DMS 273 treated with DMSO at 0.1 percent for 48 hours (cell line): ENCODE measurements around the gene PEX26.
"Not testable (repeated sequence)": the region's sequence is repeated elsewhere in the genome, so short reads cannot be mapped to it uniquely, and the experiment has no call there.

ENCODE experiments used
- DNase-seq: peaks from one replicate; lab custom pipeline; 2025; lab: John Stamatoyannopoulos, UW

Gene PEX26

DNA sequence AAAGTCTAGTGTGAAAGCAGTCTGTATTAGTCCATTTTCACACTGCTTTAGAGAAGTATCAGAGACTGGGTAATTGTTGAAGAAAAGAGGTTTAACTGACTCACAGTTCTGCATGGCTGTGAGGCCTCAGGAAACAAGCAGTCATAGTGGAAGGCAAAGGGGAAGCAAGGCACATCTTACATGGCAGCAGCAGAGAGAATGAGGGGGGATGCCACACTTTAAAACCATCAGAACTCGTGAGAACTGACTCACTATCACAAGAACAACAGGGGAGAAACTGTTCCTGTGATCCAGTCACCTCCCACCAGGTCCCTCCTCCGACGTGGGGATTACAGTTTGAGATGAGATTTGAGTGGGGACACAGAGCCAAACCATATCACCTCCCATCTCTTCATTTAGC is 19.0 kb downstream of the PEX26 start:
- no peak for DNase-seq

GRCh38 chr22:18100781-18101180 is 23.0 kb downstream of the PEX26 start:
- DNase-seq, result no peak

- no peak for DNase-seq
Measured at GRCh38 chr22:18101536-18101935, 23.7 kb downstream of the PEX26 start.

DNA sequence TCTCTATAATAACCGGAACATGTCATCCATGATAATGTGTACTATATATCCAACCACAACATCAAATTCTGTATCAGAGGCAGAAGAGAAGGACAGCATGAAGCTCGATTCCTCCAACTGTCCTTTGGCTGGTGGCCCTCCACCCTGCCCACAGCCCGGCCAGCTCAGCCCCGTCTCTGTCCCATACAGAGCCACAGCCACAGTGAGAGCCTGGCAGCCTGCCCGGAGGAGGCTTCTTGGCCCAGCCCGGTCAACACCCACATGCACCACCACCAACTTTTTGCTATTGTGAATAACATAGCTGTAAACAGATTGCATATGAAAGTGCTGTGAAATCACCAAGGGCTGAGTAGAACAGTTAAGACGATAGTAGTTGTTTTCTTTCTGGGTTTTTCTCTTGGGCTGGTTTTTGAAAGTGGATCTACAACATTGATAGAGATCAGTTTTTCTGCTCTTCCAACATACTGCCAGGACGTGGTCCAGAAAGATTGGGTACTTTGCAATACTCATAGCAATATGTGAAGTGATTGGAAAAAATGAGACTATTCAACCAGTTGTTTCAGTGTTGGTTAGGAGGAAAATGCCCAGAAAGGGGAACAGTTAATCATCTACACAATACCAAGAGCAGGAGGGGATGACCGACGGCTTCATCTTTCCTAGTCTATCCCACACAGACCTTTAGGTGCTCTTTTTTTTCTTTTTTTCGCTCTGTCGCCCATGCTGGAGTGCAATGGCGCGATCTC is 25.9 kb downstream of the PEX26 start:
- DNase-seq, result no peak

- no peak for DNase-seq
Measured at GRCh38 chr22:18104566-18104965, 26.8 kb downstream of the PEX26 start.

DNA sequence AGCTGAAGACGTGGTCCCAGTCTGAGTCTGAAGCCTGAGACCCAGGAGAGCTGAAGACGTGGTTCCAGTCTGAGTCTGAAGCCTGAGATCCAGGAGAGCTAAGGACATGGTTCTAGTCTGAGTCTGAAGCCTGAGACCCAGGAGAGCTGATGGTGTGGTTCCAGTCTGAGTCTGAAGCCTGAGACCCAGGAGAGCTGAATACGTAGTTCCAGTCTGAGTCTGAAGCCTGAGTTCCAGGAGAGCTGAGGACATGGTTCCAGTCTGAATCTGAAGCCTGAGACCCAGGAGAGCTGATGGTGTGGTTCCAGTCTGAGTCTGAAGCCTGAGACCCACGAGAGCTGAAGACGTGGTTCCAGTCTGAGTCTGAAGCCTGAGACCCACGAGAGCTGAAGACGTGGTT is 28.2 kb downstream of the PEX26 start:
- DNase-seq, result not testable (repeated sequence)

GRCh38 chr22:18106550-18107341 is 29.0 kb downstream of the PEX26 start:
- DNase-seq, result not testable (repeated sequence)

GRCh38 chr22:18108187-18108586 is 30.4 kb downstream of the PEX26 start:
- DNase-seq, result no peak

DNA sequence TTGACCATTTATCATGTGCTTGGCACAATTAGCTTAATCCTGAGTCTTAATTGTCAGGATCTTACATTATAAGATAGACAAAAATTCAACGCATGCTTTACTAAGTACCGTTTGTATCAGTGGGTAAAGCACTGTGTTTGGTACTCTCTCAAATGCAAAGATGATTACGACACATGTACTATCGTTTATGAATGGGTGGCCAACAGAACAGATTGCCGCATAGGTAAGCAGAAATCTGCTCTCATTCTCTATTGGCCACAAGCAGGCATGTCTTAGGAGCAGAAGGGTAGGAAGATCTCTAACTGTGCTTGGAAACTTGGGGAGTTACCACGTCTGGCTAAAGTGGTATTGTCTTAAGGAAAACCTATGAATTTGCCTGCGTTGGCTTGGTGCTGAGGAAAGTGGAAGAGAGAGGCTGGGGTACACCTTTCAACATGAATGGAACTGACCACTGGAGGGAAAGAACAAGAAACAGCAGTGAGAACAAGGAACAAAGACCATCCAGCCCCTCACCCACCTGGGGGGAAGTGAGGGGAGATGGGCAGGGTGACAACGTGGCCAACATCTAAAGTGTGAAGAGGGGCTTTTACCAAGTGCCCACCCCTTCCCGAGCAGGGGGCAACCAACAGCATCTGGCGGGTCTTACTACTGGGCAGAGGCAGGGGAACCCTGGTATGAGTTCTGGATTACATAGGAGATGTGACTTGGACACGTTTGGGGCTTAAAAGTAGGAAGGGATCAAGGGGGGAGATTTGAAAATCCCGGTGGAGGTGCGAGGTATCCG is 31.8 kb downstream of the PEX26 start:
- no peak for DNase-seq

DNA sequence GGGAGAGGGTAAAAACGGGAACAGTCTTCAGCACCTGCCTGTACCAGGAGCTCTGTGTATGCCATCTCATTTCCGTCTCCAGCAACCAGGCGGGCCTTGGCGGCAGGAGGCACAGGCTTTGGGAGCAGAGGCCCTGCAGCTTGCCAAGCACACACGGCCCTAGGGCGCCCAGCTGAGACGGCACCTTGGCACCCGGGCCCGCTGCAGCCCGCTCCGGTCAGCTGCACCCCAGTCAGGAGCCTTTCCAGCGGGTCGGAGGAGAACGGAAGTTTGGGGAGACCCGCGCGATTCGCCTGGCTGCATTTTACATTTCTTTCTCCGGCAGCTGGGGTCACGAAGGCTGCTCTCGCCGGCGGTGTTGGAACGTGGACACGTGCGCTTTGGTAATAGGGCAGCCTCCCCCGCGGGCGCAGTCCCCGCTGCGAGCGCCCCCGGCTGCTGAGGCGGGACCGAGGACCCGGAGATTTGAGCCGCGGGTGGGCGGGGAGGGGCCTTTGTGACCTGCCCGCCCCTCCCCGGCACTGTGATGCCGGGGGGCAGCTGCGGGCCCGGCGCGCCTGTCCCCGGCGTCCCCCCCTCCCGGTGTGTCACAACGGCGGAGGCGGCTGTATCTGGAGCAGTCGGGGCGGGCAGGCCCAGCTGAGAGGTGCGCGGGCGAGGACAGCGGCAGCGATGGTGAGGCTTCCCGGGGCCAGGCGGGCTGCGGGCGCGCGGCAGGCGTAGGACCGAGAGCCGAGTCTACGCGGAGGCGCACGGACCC is 32.6 kb downstream of the PEX26 start, which contains the start of gene TUBA8:
Gene TUBA8, plus strand, starts transcription at position 616 of the 760 bp plus-strand sequence. Its CDS starts 57 bp downstream, at position 673.
- DNase-seq, result no peak

DNA sequence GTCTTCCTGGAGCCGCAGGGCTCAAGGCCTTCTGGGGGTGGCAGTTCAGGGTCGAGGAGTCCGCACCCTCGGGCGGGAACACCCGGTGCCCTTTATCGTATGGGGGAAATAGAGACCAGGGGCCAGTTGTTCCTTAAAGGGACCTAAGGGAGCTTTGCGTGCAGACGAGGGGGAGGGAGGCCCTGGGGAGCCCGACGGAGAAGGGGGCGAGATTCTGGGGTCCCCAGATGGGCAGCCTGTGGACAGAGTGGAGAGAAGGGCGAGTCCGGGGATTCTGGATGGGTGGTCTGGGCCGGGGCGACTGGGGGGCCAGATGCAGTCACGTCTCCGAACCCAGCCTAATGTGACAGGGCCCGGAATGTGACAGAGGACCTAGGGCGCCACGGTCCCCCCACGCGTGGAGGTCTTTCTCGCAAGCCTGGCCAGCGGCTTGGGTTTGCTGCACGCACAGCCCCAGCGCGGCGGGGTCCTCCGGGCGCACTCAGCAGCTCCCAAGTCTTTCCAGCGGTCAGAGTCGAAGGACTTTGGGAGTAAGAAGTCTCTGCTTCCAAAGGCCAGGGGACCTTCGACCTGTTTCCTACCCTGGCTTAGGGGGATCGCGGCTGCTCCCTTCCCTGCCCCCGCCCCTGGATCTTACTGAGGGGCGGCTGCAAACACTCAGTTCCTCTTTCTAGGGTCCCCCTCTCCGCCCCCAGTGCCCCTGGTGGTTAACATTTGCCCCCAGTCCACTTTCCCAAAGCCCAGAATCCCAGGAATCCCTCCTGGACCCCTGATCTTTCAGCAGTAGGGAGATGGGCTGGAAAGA is 33.4 kb downstream of the PEX26 start:
- no peak for DNase-seq

DNA sequence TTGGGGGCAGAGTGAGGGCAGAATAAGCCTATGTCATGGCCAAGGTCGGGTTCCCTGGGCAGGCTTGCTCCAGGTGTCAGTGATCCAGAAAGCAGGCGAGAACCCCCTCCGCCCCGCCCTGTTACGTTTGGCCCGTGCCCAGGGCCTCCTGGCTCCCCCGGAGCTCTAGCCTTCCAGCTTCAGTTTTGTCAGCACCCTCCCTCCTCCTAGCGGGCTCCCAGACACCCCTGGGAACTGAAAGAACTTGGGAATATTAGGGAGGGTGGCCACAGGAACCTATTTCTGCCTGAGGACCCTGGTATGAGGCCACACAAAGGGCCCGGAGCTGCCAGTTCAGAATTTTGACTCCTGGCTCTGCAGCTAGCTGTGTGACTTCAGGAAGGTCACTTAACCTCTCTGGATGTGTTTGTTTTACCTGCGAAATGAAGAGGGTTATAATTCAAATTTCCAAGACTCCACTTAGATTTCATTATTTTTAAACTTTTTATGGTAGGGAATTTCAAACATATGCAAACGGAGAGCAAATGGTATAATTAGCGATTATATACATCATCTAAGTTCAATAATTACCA is 34.1 kb downstream of the PEX26 start:
- DNase-seq, result no peak

DNA sequence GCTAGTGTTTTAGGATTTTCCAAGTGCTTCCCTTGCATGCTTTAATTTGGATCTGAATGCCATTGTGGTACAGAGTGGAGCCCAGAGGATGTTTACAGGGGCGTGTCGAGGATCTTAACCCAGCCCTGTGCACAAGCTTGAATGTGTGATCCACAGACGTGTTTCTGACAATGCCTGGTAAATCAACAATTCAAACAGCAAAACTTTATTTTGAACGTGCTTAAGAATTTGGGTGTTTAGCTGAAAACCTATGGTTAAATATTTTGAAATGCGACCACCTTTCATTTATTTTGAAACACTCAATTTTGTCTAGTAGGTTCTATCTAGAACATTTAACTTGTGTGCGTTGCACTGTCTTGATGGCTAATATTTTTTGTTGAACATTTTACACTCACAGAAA is 34.6 kb downstream of the PEX26 start:
- no peak for DNase-seq

- no peak for DNase-seq
Measured at GRCh38 chr22:18113680-18114394, 36.0 kb downstream of the PEX26 start.

DNA sequence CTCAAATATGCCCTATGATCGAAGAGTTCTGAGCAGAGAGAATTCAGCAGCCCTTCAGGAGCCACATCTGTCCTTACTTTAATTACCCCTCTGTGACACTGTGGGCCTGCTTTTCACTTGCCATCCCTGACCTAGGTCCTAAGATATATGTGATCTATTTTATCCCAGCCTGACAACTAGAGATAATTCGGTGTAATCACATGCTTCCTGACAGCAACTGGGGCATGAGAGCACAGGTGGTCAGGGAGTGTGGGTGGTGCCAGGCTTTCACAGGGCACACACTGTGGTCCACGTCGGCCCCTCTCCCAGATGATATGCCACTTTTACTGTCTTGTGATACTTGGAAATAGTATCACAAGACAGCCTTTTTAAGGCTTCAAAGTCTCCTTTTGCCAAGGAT is 36.7 kb downstream of the PEX26 start:
- DNase-seq, result no peak

DNA sequence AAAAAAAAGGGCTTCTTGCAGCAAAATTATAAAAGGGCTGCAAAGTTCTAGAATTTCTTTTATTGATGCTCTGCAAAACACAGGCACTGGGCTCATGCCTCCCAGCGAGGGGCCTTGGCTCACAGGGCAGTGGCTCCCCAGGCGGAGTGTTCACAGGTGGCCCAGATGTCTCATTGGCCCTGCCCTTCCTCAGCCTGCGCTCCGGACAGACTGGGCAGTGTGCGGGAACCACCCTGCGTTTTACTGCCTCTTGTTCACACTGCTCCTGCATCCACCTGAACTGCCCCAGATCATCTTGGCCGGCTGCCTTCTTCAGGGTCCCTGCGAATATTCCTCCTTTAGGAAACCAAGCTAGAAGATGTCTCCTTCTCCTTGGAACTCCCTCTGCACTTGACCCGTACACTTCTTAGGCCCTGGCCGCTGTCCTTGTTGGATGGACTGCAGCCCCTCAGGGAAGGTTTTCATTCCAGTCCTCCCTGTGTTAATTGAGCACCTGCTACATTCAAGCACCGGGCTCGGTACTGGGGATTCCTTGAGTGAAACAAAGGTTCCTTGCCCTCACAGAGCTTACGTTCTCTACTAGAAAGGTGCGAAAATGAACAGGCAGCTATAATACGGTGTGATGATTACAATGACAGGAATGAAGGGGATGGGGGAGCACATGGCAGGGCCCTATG is 37.3 kb downstream of the PEX26 start:
- DNase-seq, result no peak

- no peak for DNase-seq
Measured at GRCh38 chr22:18115906-18116371, 38.1 kb downstream of the PEX26 start.

DNA sequence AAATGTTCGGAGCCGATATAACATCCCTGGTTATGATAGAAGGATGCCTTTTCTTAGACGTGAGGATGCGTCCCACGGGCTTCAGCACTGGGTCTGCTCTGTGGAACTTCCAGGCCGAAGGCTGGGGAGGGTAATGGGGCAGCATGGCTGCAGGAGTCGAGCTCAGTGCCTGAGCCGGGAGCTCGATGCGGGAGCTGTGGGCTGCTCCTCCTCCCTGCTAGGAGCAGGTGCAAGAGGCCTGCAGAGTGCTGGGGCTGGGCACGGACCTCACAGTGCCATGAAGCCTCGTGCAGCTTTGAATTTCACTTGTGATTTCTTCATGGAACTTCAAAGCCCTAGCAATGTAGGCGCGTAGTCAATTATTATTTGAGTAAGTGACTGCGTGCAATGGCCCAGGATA is 38.8 kb downstream of the PEX26 start:
- DNase-seq, result no peak

- DNase-seq, result no peak
Measured at GRCh38 chr22:18118345-18118915, 40.6 kb downstream of the PEX26 start.
